ENCODE data around the gene SELENOP.
A peak's percentile ranks its signal among the peaks of the same experiment; 100 is the strongest.

The SELENOP gene

DNA sequence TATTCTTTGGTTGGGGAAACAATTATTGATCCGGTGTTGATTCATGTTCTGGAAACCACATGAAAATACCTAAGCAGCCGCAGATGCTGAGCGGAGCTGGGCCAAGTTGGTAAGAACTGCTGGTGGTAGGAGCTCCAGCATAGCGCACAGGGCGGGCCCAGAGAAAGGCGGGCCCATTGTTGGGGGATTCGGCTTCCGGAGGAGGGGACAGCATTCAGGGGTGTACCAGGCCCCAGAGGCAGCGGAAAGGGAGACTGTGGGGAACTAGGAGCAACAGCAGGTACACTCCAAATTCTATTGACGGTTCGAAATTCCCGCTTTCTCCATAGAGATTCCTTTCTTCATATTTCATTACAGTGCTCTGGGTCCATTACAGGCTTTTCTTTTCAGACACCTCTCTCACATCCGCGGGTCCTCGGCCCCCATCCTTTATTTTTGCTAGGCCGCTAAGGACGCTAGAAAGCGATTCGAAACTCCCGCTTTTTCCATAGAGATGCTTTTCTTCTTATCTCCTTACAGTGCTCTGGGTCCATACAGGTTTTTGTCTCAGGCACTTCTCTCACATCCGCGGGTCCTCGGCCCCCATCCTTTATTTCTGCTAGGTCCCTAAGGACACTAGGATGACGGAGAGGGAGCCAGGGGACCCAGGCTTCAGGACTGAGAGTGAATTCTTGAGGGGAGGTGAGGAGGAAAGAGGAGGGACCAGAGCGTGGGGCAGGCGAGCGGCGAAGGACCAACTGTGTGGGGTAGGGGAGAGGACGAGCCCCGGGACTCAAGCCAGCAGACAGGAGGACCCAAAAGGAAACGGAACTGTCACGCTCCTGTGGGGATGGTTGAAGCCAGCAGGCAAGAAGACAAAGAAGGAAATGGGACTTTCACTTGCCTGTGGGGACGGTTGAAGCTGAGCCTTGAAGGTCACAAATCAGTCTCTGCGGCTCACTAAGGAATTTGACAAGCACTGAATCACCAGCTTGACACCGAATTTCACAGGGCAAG lies 54.8 kb downstream of the SELENOP start, which contains the start of gene CCDC152:
Gene CCDC152, plus strand, starts transcription at position 213 of the 996 bp plus-strand sequence. CDS start 2,304 bp downstream, outside the sequence.
- no peaks in the 10 kb centered on the region for H3K27me3 ChIP-seq (ENCODE audit: control insufficient read depth, insufficient read depth, low read length)
- H3K4me3 ChIP-seq (ENCODE audit: low read length), result peak within 1 kb of the TSS; percentile 50
- no peaks in the 10 kb centered on the region for H3K4me1 ChIP-seq (ENCODE audit: control insufficient read depth, insufficient read depth, low read length)
- peak within 1 kb of the TSS; percentile 77 for H3K4me2 ChIP-seq (ENCODE audit: low read length)
- H3K9me3 ChIP-seq (replicated peaks; ENCODE audit: low read length), result no peaks in the 10 kb centered on the region
- no peaks in the 10 kb centered on the region for H3K36me3 ChIP-seq (ENCODE audit: insufficient read depth, low read length)
- peak within 1 kb of the TSS; percentile 18 for H3K9ac ChIP-seq (ENCODE audit: low read depth, low read length)

DNA sequence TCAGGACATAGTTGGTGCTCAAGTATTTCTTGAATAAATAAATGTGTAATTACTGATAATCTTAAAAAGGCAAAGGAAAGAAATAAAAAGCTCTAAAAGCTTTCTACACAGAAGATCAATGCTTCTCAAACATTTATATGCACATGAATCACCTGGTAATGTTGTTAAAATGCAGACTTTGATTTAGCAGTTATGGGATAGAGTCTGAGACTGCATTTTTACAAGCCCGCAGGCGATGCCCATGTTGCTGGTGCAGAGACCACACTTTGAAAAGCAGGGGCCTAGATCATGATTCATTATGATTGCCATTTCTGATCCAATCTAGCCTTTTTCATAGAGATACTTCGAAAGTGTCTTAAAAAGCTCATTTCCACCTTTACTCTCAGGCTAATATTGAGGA lies 58.6 kb downstream of the SELENOP start:
- no peaks in the 10 kb centered on the region for H3K36me3 ChIP-seq (ENCODE audit: insufficient read depth, low read length)
- H3K4me2 ChIP-seq (ENCODE audit: low read length), result no peak overlapping the region
- H3K9ac ChIP-seq (ENCODE audit: low read depth, low read length), result no peak overlapping the region
- H3K4me1 ChIP-seq (ENCODE audit: control insufficient read depth, insufficient read depth, low read length), result no peaks in the 10 kb centered on the region
- no peaks in the 10 kb centered on the region for H3K27me3 ChIP-seq (ENCODE audit: control insufficient read depth, insufficient read depth, low read length)
- H3K4me3 ChIP-seq (ENCODE audit: low read length), result no peak overlapping the region
- no peaks in the 10 kb centered on the region for H3K9me3 ChIP-seq (replicated peaks; ENCODE audit: low read length)

DNA sequence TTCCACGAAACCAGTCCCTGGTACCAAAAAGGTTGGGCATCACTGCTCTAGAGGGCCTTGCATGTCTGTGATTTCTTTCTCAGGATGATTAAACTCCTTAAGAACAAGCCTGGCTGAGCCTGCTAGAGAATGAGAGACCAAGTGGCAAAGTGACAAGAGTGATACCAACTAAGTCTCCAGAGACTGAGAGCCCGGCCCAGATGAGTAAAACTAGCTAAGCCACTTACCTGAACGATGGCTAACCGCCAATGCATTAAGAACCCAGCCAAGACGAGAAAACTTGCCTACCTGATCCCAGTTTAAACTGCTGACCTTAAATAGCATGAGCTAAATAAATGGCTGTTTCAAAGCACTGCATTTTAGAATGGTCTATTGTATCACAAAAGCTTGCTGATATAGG lies 60.6 kb downstream of the SELENOP start:
- H3K27me3 ChIP-seq (ENCODE audit: control insufficient read depth, insufficient read depth, low read length), result no peaks in the 10 kb centered on the region
- H3K4me2 ChIP-seq (ENCODE audit: low read length), result no peak overlapping the region
- H3K4me3 ChIP-seq (ENCODE audit: low read length), result no peak overlapping the region
- H3K36me3 ChIP-seq (ENCODE audit: insufficient read depth, low read length), result no peaks in the 10 kb centered on the region
- H3K4me1 ChIP-seq (ENCODE audit: control insufficient read depth, insufficient read depth, low read length), result no peaks in the 10 kb centered on the region
- H3K9ac ChIP-seq (ENCODE audit: low read depth, low read length), result no peak overlapping the region
- no peaks in the 10 kb centered on the region for H3K9me3 ChIP-seq (replicated peaks; ENCODE audit: low read length)

DNA sequence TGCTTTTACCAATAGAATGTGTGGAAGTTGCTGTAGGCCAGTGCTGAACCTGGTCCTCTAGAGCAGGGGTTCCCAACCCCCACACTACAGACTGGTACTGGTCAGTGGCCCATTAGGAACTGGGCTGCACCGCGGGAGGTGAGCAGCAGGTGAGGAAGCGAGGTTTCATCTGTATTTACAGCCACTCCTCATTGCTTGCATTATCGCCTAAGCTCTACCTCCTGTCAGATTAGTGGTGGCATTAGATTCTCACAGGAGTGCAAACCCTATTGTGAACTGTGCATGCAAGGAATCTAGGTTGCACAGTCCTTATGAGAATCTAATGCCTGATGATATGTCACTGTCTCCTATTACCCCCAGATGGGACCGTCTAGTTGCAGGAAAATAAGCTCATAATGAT lies 61.2 kb downstream of the SELENOP start:
- no peak overlapping the region for H3K9ac ChIP-seq (ENCODE audit: low read depth, low read length)
- no peaks in the 10 kb centered on the region for H3K9me3 ChIP-seq (replicated peaks; ENCODE audit: low read length)
- H3K4me1 ChIP-seq (ENCODE audit: control insufficient read depth, insufficient read depth, low read length), result no peaks in the 10 kb centered on the region
- H3K4me3 ChIP-seq (ENCODE audit: low read length), result no peak overlapping the region
- H3K36me3 ChIP-seq (ENCODE audit: insufficient read depth, low read length), result no peaks in the 10 kb centered on the region
- no peak overlapping the region for H3K4me2 ChIP-seq (ENCODE audit: low read length)
- H3K27me3 ChIP-seq (ENCODE audit: control insufficient read depth, insufficient read depth, low read length), result no peaks in the 10 kb centered on the region

All from skeletal muscle satellite cell (primary cell).